ENCODE results near the gene FBXL7.

FBXL7 gene

DNA sequence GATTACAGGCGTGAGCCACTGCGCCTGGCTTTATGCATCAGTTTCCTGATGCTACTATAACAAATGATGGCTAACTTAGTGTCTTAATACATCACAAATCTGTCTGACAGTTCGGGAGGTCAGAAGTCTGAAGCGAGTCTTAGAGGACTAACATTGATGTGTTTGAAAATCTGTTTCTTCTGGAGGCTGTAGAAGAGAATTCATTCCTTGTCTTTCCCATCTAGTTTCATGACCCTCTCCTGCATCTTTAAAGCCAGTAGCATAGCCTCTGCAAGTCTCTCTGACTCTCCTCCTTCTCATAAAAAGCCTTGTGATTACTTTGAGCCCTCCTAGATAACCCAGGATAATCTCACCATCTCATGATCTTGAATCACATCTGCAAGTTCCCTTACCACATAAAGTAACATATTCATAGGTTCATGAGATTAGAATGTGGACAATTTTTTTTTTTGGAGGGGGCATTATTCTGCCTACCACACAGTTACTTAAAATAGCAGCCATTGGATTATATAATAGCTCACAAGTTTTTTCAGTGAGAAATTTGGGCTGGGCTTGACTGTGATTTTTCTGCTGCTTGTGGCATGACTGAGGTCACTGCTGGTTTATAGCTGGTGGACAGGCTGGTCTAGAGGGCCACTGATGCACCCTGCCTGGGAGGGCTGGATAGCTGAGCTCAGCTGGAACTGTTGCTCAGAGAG, 134.8 kb downstream of the FBXL7 start:
- TF ChIP-seq, protein P1, sequence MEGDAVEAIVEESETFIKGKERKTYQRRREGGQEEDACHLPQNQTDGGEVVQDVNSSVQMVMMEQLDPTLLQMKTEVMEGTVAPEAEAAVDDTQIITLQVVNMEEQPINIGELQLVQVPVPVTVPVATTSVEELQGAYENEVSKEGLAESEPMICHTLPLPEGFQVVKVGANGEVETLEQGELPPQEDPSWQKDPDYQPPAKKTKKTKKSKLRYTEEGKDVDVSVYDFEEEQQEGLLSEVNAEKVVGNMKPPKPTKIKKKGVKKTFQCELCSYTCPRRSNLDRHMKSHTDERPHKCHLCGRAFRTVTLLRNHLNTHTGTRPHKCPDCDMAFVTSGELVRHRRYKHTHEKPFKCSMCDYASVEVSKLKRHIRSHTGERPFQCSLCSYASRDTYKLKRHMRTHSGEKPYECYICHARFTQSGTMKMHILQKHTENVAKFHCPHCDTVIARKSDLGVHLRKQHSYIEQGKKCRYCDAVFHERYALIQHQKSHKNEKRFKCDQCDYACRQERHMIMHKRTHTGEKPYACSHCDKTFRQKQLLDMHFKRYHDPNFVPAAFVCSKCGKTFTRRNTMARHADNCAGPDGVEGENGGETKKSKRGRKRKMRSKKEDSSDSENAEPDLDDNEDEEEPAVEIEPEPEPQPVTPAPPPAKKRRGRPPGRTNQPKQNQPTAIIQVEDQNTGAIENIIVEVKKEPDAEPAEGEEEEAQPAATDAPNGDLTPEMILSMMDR (IDR thresholded peaks at IDR 0.05) = no peak

DNA sequence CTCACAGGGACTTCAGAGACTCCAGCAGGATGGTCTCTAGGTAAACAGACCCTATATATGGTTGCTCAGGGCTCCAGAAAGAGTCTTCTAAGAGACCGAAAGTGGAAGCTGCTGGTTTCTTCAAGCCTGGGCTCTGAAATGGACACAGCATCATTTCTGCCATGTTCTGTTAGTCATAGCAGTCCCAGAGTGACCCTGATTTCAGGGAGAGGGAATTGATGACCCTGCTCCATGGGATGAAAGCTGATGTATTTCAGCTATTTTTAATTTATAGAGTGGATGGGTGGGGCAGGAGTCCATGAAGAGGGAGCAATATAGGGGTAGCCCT, 135.3 kb downstream of the FBXL7 start:
- TF ChIP-seq, protein P1 (IDR thresholded peaks at IDR 0.05) = no peak

DNA sequence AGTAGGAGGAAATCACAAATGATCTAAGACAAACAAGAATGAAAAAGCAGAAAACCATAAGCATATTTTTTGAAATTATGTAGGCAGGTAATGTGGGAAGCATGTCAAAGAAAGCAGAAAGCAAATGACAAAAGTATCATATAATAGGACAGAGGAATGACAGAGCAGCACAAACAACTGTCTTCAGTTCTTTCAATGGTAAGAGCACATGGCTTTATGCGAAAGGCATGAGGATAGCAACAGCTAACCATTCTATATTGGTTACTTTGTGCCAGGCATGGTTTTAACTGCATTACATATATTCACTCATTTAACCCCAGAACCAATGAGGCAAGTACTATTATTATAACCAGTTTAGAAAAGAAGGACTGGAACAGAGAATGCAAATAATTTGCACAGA, 137.4 kb downstream of the FBXL7 start:
- TF ChIP-seq, protein P1 (IDR thresholded peaks at IDR 0.05) = no peak

DNA sequence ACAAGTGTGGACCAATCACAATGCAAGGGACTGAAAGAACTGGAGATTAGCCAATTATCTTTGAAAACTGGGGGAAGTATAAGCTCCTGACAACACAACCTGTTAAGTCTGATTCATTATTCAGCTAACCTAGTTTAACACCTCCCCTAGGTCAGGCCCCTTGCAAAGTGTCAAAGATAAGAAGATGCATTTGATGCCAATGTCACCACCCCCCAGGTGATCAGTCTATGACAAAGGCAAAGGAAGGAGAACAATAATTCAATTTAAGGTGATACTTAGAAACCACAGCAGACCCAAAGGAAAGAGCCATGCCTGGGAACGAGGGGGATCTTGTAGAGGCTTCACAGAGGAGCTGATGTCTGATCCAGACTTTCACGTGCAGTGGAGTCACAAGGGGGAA, 137.9 kb downstream of the FBXL7 start:
- TF ChIP-seq, protein P1 (IDR thresholded peaks at IDR 0.05) = no peak

DNA sequence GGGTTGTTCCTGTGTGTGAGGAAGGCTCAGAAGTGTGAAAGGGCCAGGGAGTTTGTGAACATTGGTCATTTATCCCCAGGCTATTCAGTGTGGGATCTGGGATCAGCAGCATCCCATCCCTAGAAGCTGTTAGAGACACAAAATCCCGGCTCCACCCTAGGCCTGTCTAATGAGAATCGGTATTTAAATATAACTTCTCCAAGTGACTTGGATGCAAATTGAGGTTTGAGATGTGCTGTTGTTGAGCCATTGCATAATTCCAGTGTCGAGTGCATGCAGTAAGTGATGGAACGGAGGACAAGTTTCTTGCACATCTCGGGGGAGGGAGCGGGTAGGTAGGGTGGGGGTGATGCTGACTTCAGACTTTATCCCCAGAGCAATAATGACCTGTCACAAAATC, 138.3 kb downstream of the FBXL7 start:
- TF ChIP-seq, protein P1 (IDR thresholded peaks at IDR 0.05) = no peak

DNA sequence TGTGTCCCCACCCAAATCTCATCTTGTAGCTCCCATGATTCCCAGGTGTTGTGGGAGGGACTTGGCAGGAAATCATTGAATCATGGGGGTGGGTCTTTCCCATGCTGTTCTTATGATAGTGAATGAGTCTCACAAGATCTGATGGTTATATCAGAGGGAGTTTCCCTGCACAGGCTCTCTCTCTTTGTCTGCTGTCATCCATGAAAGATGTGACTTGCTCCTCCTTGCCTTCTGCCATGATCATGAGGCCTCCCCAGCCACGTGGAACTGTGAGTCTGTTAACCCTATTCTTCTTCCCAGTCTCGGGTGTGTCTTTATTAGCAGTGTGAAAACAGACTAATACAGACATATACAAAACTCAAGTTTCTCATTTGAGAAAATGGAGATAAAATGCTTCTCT, 139.3 kb downstream of the FBXL7 start:
- TF ChIP-seq, protein P1 (IDR thresholded peaks at IDR 0.05) = no peak

DNA sequence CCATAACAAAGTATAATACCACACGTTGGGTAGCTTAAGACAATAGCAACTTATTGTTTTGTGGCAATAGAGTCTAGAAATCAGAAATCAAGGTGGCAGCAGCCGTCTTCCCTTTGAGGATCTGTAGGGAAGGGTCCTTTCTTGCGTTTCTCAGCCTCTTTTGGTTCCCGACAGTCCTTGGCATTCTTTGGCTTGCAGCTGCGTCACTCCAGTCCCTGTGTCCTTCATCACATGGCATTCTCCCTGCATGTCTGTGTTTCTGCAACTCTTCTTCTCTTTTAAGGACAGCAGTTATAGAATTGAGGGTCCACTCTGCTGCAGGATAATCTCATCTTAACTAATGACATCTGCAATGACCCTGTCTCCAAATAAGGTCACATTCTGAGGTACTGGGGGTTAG, 140.1 kb downstream of the FBXL7 start:
- TF ChIP-seq, protein P1 (IDR thresholded peaks at IDR 0.05) = no peak

GRCh38 chr5:15643731-15644130, 143.8 kb downstream of the FBXL7 start:
- TF ChIP-seq, protein P1 (IDR thresholded peaks at IDR 0.05) = no peak
